Stimulated activated CD8-positive, alpha-beta memory T cell treated with anti-CD3 and anti-CD28 coated beads, Interleukin-12 subunit alpha, Interleukin-12 subunit beta, amount 100 ng/mL, for 24 hours (primary cell): Measurements from ENCODE around the gene ADSL.

Experiments used
- DNase-seq: peaks from one replicate; pipeline ENCODE4 v3.0.0-alpha.2; 2020; ENCODE audit errors: extremely low read depth

ADSL gene

GRCh38 chr22:40326905-40327735 lies 19.2 kb upstream of the ADSL start:
- DNase-seq = no peak

- no peak for DNase-seq
These were observed 17.5 kb upstream of the ADSL start for GRCh38 chr22:40328546-40329456.

- DNase-seq = no peak
These were observed 16.8 kb upstream of the ADSL start for GRCh38 chr22:40329466-40329865.

GRCh38 chr22:40330086-40330485 lies 16.2 kb upstream of the ADSL start:
- DNase-seq = no peak

- DNase-seq = no peak
These were observed 15.7 kb upstream of the ADSL start for GRCh38 chr22:40330615-40331014.

GRCh38 chr22:40331706-40332105 lies 14.6 kb upstream of the ADSL start:
- no peak for DNase-seq

GRCh38 chr22:40332319-40332781 lies 13.9 kb upstream of the ADSL start:
- DNase-seq = no peak

- DNase-seq = no peak
These were observed 12.2 kb upstream of the ADSL start for GRCh38 chr22:40334060-40334459.

GRCh38 chr22:40334899-40335298 lies 11.4 kb upstream of the ADSL start:
- no peak for DNase-seq

- DNase-seq = no peak
These were observed 10.9 kb upstream of the ADSL start for GRCh38 chr22:40335358-40335757.

GRCh38 chr22:40340044-40340443 lies 6.3 kb upstream of the ADSL start:
- DNase-seq = no peak

GRCh38 chr22:40341604-40342003 lies 4.7 kb upstream of the ADSL start:
- DNase-seq = no peak

GRCh38 chr22:40342521-40342920 lies 3.8 kb upstream of the ADSL start:
- no peak for DNase-seq

- DNase-seq = no peak
These were observed 1.0 kb upstream of the ADSL start for GRCh38 chr22:40345271-40345670.

GRCh38 chr22:40345815-40346184 lies 500 bp upstream of the ADSL start:
- DNase-seq = no peak

GRCh38 chr22:40347300-40347699 lies 1.0 kb downstream of the ADSL start:
- no peak for DNase-seq

- DNase-seq = no peak
These were observed 1.8 kb downstream of the ADSL start for GRCh38 chr22:40348025-40348658.

GRCh38 chr22:40352763-40353162 lies 6.5 kb downstream of the ADSL start:
- DNase-seq = no peak

GRCh38 chr22:40361100-40361499 lies 14.8 kb downstream of the ADSL start:
- DNase-seq = no peak

- DNase-seq = no peak
These were observed 16.8 kb downstream of the ADSL start for GRCh38 chr22:40363059-40363458.

GRCh38 chr22:40364431-40364830 lies 18.1 kb downstream of the ADSL start:
- no peak for DNase-seq

GRCh38 chr22:40366068-40366467 lies 19.8 kb downstream of the ADSL start:
- no peak for DNase-seq
